GM18505 (cell line): ENCODE data around the gene SPATA6L.
A peak's percentile ranks its signal among the peaks of the same experiment; 100 is the strongest.

Source experiments
- ATAC-seq: cut with Tn5 transposase; IDR thresholded peaks from one replicate; pipeline ENCODE4 v1.9.1; 2021; ENCODE audit not compliant: unreplicated experiment
- POLR2A ChIP-seq: IDR thresholded peaks from 4 replicates; pipeline ENCODE4 v1.6.1; 2011; ENCODE audit warnings: borderline replicate concordance; ENCODE audit not compliant: insufficient read depth, insufficient read length; ENCODE audit errors: extremely low read depth

SPATA6L gene

GRCh38 chr9:4689021-4689420 lies 22.7 kb upstream of the SPATA6L start:
- ATAC-seq, result no peak
- no peak for TF ChIP-seq POLR2A

- no peak for TF ChIP-seq POLR2A
- ATAC-seq, result no peak
Observed at GRCh38 chr9:4686584-4686983, 20.3 kb upstream of the SPATA6L start.

GRCh38 chr9:4686112-4686511 lies 19.8 kb upstream of the SPATA6L start:
- ATAC-seq, result no peak
- TF ChIP-seq POLR2A, result no peak

- ATAC-seq, result no peak
Observed at GRCh38 chr9:4684820-4685219, 18.5 kb upstream of the SPATA6L start.

GRCh38 chr9:4680750-4681149 lies 14.5 kb upstream of the SPATA6L start:
- no peak for ATAC-seq
- TF ChIP-seq POLR2A, result no peak

More at GRCh38 chr9:4684820-4685219, 18.5 kb upstream of the SPATA6L start:
- TF ChIP-seq POLR2A, result no peak

GRCh38 chr9:4680173-4680525 lies 13.9 kb upstream of the SPATA6L start:
- ATAC-seq, result no peak
- TF ChIP-seq POLR2A, result no peak

GRCh38 chr9:4679268-4680172 lies 13.2 kb upstream of the SPATA6L start, which contains the start of gene CDC37L1:
Gene CDC37L1 (plus strand): TSS chr9:4679569. CDS start chr9:4679768, 199 bp downstream.
- TF ChIP-seq POLR2A, result peak; percentile 98
- ATAC-seq, result peak; percentile 97

GRCh38 chr9:4678679-4679267 lies 12.5 kb upstream of the SPATA6L start:
- no peak for TF ChIP-seq POLR2A

GRCh38 chr9:4677392-4677791 lies 11.1 kb upstream of the SPATA6L start:
- no peak for ATAC-seq
- TF ChIP-seq POLR2A, result no peak

More at GRCh38 chr9:4678679-4679267, 12.5 kb upstream of the SPATA6L start:
- no peak for ATAC-seq

- no peak for ATAC-seq
- no peak for TF ChIP-seq POLR2A
Observed at GRCh38 chr9:4674783-4675182, 8.5 kb upstream of the SPATA6L start.

- no peak for ATAC-seq
- TF ChIP-seq POLR2A, result no peak
Observed at GRCh38 chr9:4671737-4672136, 5.5 kb upstream of the SPATA6L start.

- TF ChIP-seq POLR2A, result no peak
- ATAC-seq, result no peak
Observed at GRCh38 chr9:4670591-4670990, 4.3 kb upstream of the SPATA6L start.

GRCh38 chr9:4669890-4670289 lies 3.6 kb upstream of the SPATA6L start:
- no peak for ATAC-seq
- TF ChIP-seq POLR2A, result no peak

- no peak for TF ChIP-seq POLR2A
- no peak for ATAC-seq
Observed at GRCh38 chr9:4668604-4669003, 2.3 kb upstream of the SPATA6L start.
